PC-3 (cell line): ENCODE data around the gene ILK.

Source experiments
- CTCF ChIP-seq: fragments of 300-600 bp; sonication (generic); conservative IDR thresholded peaks from 2 replicates; pipeline ENCODE4 v1.5.1; 2017; ENCODE audit warnings: antibody characterized with exemption, low read depth, mild to moderate bottlenecking, low read length
- EZH2 ChIP-seq: fragments of 300-600 bp; sonication (generic); IDR thresholded peaks from one replicate; pipeline ENCODE4 v1.6.1; 2017; ENCODE audit warnings: antibody characterized with exemption, mild to moderate bottlenecking, low read length; ENCODE audit not compliant: unreplicated experiment
- EZH2phosphoT487 ChIP-seq: fragments of 300-600 bp; sonication (generic); IDR thresholded peaks from 2 replicates; pipeline ENCODE4 v1.6.1; 2018; ENCODE audit warnings: mild to moderate bottlenecking, antibody characterized with exemption, low read length, borderline replicate concordance

GRCh38 chr11:6646576-6646917 lies 43.0 kb downstream of the ILK start:
- TF ChIP-seq CTCF (no peak), EZH2 (no peak), EZH2phosphoT487 (no peak)
